HG02981 (cell line): ENCODE measurements around the gene KLHL18.
A peak's percentile ranks its signal among the peaks of the same experiment; 100 is the strongest.
"Not testable (repeated sequence)": the region's sequence is repeated elsewhere in the genome, so short reads cannot be mapped to it uniquely, and the experiment has no call there.

Source experiments
- ATAC-seq: cut with Tn5 transposase; IDR thresholded peaks from one replicate; pipeline ENCODE4 v1.9.1; 2021; ENCODE audit warnings: mild to moderate bottlenecking, moderate library complexity; ENCODE audit not compliant: unreplicated experiment

The KLHL18 gene

DNA sequence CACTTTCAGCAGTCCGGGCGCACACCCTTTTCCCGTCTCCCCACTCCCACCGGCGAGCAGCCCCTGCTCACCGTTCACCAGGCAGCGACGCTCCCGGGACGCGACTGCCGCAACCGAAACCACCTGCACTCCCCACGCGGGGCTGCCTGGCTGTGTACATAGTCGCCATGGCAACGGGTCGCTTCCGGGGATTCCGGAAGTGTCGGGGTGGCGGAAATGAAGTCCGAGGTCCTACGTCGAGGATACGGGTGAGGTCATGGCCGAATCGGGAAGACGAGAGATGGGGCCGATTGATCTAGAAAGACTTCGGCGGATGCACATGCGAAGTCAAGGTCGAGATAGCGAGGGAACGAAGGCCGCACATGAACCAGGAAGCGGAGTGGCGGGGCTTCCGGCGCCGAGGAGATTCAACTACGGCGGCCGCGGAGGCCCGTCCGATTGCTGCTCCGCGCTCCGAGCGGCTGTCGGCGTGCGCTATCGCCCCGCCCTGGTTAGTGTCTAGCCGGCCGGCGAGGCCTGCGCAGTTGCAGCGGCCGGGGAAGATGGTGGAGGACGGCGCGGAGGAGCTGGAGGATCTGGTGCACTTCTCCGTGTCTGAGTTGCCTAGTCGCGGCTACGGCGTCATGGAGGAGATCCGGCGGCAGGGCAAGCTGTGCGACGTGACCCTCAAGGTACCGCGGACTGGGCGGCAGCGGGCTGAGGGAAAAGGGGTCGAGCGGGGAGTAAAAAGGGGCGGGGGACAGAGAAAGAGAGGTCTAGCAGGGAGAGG is at the start of gene KLHL18, which contains the start of gene KIF9:
KLHL18 (plus strand) TSS at position 521 of the 769 bp plus-strand sequence; CDS start at position 543, 22 bp downstream.
KIF9 (minus strand) TSS at position 376 of the 769 bp plus-strand sequence. CDS start 5,425 bp downstream, outside the sequence.
- ATAC-seq = peak; percentile 70

DNA sequence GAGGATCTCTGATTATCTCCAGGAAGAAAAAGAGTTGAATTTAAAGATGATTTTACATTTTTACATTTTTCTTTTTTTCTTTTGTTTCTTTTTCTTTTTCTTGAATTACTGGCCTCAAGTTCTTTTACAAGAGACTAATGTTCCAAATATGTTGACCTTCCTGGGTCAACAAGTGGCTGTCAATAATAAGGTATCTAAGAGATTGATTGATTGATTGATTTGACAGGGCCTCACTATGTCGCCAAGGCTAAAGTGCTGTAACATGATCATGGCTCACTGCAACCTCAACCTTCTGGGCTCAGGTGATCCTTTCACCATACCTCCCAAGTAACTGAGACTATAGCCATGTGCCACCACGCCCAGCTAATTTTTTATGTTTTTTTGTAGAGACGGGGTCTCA is 44.7 kb upstream of the KLHL18 start:
- no peak for ATAC-seq

DNA sequence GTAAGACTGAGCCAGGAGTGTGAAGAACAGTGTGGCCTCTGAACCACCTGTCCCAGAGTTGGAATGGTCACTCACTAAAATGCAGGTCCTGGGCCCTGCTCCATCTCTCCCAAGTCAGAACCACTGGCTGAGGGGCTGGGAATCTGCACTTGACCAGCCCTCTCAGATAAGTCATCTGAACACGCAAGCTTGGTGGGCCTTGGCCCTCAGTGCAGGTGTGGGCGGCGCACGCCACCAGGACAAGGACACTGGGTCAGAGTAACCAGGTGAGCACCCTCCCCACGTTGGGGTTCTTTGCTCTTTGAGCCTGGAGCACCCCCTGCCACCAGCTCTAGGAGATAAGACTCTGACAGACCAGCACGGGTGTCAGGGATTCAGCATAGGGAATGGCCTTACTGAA is 42.8 kb upstream of the KLHL18 start:
- ATAC-seq = no peak

DNA sequence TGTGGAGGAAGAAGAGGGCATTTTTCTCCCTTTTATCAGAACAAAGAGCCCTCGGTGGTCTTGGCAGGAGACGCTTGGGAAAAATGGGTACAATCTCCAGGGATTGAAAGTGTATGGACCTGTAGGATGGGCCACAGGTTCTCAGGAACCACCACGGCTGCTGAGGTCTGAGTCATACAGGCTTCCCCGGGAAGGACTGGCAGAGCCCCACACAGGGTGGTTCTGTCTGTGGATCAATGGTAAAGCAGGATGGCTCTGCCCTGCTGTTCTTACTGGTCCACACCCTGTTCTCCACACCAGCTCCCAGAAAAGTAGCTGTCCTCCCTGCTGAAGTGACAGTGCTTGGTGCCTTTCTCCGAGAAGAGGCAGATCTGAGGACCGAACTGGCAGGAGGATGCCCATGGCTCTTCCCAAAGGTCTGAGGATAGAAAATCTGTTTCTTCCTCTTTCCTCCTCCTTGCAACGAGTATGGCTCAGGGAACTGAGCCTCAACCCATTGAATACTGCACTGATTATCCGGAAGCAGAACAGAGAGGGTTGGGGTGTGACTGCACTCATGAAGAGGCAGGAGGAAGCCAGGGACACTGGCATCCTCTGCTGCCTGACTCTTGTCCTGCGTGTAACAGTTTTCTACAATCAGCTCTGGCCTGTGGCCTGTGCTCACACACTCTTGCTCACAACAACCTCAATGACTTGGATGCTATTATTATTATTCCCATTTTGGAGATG is 39.2 kb upstream of the KLHL18 start:
- ATAC-seq = no peak

DNA sequence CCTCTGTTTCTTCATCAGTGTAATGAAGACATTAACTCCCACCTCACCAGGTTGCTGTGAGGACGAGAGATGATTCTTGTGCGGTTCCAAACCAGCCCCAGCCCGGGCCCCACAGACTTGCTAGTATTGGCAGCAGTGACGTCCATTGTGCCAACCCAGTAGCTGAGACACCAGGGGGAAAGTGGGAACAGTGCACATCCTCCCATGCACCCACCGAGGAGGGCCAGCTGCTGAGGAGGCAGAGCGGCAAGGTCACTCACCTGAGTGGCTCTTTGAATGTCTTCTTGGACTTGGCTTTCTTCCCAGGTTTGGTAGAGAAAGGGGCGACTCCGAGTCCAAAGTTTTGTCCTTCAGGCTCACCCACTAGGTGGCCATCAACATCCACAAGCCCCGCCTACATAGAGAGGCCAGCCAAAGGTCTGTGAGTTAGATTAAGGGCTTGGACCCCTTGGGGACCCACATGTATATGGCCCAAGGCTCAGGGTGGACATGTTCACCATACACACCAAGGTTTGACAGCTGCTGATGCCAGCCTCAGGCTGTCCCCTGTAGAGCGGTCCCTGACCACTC is 38.1 kb upstream of the KLHL18 start:
- ATAC-seq = no peak

DNA sequence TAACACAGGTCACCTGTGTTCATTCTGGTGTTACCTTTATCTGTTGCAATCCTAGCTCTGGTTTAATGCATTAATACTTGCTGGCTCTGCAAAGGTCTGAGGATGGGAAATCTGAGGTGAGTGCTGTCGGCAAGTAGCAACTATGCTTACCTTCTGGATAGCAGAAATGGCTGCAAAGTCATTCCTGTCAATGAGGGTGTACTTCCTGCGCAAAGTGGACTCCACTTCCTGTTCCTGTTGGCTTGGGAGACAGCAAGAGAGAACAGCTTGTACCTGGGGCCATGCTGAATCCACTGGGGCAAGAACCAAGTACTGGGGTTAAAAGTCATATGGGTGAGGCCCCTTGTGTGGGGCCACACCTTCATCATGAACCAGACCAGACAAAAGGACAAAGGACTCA is 37.5 kb upstream of the KLHL18 start:
- no peak for ATAC-seq

DNA sequence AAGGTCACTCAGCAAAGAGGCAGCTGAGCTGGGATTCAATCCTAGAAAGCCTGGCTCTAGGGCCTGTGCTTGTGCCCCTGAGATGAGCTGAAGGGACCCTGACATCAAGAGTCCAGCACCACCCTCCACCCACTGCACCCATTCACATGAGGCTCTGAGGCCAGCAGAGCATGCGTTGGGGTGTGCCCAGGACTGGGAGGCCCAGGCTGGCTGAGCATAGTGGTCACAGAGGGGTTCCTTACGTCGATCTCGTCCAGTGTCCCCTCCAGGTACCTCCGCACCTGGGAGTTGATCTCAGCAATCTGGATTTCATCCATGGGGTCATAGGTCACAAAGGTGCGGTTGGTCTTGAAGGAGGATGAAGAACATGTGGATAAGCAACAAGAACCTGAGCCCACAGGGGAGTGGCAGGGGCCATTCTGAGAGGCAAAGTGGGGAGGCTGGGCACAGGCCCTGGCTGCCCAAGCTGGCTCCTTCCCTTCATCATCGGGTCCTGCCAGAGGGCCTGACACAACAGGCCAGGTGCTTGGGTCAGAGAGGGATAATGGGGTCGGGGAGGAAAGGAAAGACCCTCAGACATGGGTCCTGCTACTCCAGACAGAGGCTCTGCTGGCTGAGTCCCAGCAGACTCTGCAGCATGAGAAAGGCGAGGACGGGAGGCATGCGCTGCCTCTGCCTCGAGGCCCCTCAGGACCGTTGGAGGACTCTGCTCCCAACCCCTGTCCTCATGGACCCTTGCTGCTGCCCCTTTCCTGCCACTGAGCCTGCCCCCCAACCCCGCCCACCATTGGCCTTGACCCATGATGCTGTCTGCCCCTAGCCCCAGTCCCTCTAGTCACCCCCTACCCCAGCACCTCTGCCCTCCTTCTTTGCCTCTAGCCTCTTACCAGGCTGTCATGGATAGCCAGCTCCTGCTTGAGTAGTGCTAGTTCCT is 35.3 kb upstream of the KLHL18 start:
- ATAC-seq = no peak

DNA sequence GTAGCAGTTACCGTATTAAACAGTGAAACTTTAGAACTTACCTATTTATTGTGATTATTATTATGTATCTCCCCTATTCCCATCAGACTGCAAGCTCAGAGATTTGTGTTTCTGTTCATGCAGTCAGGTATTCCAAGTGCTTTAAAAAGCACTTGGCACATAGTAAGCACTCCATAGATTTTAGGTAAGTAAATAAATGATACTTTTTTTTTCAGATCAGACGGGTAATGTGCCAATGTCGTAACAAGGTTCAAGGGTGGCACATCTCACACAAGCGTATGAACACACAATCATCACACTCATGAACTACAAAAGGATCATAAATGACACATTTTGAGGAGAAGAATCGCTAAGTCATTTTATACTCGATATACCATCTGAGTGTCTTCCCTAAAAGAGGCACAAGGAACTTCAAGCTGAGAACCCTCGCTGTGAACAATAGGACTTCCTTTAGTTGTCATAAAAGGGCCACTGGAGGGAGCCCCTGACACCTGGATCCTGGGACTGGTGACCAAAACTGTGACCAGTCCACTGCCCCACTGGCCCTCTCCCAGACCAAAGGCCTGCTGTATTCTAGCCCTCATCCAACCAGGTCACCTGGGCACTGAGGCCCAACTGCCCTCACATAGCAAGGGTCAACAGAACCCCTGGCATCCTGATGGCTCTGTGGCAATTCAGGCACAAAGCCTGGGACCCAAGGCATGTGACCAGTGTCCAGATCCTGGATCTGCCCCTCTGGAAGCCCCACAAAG is 32.3 kb upstream of the KLHL18 start:
- no peak for ATAC-seq

DNA sequence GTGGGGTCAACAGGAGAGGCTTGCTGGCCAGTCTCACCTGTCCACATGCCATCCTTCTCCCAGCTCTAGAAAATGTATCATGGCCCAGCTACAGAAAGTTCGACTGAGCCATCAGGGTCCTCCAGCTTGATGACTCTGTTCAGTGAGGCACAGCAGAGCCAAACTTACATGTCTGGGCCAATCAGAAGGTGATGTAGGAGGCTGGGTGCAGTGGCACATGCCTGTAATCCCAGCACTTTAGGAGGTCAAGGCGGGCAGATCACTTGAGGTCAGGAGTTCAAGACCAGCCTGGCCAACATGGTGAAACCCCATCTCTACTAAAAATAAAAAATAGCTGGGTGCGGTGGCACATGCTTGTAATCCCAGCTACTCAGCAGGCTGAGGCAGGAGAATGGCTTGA is 31.7 kb upstream of the KLHL18 start:
- ATAC-seq = not testable (repeated sequence)

DNA sequence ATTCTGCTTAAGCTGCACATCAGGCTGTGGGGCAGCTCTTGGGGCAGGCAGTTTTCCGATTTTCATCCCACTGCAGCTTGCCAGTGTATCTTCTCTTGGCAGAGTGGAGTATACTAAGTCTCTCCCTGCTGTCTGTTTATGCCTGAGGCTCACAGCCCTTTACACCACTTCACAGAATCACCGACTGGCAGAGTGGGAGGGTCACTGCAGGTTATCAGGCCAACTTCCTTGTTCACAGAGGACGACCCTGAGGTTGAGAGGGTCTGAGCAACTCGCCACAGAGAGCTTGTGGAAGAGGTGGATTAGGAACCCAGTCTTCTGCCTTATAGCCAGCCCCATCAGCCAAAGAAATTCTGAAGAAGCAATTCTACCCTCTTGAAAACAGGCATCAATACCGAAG is 31.1 kb upstream of the KLHL18 start:
- ATAC-seq = no peak

DNA sequence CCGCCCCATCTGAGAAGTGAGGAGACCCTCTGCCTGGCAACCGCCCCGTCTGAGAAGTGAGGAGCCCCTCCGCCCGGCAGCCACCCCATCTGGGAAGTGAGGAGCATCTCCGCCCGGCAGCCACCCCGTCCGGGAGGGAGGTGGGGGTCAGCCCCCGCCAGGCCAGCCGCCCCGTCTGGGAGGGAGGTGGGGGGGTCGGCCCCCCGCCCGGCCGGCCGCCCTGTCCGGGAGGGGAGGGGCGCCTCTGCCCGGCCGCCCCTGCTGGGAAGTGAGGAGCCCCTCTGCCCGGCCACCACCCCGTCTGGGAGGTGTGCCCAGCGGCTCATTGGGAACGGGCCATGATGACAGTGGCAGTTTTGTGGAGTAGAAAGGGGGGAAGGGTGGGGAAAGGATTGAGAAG is 26.4 kb upstream of the KLHL18 start:
- ATAC-seq = not testable (repeated sequence)

DNA sequence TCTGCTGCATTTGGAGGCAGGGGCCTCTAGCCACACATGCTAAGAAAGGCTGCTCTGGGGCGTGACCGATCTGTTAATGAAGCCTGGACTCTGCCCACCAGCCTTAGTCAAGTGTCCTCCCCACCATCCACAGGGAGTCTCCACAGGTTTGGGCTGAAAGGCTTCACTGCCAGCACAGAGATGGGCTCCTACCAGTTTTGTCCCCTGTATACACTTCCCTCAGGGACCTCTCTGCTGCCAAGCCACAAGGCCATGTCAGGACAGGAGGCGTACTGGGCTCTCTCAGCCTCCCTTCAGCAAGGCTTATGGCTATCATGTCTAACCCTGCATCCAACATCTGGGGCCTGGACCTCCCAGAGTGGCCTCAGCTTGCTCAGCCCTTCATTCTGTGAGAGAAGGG is 23.6 kb upstream of the KLHL18 start:
- ATAC-seq = no peak

DNA sequence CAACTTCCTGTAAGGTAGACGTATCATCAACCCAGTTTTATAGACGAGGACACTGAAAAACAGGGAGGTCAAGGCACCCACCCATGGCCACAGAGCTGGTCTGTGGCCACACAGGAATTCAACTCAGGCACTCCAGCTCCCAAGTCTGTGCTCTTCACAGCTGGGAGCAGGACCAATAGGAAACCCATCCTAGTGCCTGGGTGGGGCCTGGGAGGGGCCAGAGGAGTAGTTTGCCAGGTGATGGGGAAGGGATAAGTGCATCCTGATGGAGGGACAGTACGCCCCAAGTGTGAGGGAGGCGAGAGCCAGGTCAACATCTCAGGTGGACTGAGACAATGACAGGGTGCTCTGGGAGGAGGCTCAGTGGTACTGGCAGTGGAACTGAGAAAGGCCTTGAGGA is 22.1 kb upstream of the KLHL18 start:
- no peak for ATAC-seq

DNA sequence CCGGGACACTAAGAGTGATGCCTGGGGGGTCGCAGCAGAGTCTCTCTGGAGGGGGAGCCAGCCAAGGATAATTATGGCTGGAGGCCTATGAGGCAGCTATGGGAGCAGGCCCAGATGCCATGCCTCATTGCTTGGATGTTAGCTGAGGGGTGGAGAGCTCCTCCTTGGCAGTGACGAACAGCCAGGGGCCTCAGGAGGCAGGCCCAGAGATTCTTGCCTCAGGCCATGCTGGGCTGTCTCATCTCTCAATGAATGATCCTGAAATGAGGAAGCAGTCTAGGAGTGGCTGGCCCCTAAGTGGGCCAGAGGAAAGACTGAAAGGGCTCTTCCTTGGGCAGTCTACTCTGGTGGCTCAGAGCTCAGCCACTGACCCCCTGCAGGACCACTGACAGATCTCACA is 21.4 kb upstream of the KLHL18 start:
- ATAC-seq = no peak

DNA sequence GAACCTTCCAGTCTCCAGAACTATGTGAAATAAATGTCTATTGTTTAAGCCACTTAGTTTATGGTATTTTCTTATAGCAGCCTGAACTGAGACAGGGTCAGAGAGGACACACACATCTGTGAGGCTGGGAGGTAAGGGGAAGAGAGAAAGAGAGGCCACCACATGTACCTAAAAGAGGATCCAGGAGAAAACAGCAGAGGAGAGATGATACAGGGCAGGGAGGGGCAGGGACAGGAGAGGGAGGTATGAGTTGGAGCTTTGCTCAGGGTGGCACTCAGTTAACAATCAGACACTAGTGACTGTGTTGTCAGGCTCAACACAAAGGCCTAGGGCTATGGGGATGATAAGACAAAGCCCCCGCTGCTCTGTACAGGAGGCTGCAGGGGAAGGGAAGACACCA is 17.7 kb upstream of the KLHL18 start:
- ATAC-seq = no peak

DNA sequence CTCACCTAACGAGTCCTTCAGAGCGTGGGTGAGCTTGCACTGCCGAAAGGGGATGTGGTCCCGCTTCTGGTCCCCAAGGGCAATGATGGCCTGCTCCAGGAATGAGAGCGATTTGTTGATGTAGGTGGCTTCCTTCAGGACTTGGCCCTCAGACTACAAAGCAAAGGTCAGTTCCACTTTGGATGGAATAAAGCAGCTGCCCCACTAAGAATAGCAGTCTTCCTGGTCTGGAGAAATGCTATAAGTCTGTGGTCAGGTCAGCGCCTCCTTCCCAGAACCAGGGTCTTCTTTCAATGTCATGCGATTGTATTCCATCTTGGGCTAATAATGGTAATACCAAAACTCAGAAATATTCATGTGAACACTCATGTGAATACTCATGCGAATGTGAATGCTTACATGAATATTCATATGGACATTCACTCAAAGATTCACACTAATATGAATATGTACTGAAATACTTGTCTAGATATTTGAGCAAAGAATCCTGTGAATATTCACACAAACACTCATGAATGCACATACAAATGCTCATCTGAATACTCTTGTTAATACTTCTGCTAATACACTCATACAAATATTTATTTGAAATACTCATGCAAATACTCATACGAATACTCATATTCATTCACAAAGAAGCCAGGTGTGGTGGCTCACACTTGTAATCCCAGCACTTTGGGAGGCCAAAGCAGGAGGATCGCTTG is 16.9 kb upstream of the KLHL18 start:
- no peak for ATAC-seq

DNA sequence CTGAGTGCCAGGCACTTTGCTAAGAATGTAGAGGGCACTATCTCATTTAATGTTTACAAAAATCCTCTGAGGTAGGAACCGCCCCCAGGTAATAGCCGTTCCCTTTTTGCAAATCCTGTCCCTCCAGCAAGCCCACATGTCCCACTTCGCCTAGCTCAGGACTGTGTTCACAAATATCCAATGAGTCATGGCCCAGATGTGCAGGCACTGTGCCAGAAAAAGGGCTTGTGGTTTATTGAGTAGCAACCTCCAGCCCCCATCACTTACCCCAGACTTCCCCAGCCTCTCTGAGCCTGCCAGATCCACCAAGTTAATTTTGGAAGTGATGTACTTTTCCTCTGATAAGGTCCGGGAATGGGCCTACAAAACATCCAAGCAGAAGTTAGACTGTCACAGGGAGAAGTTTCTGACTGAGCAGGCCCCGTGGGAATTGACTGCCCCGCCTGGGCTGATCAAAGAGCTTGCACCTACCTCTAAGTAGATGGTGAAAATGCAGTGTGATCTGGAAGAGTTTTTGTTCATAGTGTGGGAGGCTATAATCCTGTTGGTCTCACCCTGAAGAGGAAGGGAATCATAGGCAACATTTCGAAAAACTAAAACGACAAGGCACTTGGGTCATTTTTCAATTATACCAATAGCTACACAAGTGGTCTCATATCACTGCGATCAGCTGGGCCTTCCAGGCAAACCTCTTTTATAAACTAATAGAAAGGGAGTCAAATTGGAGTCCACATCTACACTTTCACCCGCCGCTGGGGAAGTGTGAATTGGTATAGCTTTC is 15.8 kb upstream of the KLHL18 start:
- peak; percentile 41 for ATAC-seq

DNA sequence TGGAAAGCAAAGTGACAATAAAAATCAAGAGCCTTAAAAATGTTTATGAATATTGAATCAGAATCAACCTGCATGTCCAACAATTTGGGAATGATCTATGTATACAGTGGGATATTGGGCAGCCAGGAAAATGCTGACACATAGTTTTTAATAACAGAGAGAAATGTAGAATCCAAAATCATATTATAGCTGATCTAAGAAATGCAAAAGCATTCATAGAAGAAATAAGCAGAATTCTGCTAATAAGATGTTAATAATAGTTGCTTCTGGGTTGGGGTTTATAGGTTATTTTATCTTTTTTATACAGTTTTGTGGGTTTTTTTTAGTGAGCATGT is 15.3 kb upstream of the KLHL18 start:
- ATAC-seq = no peak

DNA sequence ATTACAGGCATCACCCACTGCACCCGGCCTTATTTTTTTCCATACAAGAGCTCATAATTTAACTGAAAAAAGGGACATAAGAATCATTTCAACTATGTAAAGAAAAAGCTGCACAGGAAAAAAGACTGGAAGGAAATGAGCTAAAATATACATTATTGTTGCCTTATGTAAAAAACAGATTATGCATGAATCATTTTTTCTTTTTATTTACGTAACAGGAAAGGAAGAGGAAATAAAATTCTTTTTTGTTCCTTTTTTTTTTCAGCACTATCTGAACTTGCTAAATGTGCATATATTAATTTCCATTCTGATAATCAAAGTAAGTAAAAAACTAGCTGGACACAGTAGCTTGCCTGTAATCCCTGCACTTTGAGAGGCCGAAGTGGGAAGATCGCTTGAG is 12.2 kb upstream of the KLHL18 start:
- no peak for ATAC-seq
